Body of pancreas (tissue), 4 donors: Measurements from ENCODE around the gene FXN. TPM values are rescaled to one million over a fixed set of nuclear protein-coding genes. Genes with fewer than 3 reads are reported as not detected.

Experiments used
- ATAC-seq: fragments of 150-250 bp; one replicate; pipeline ENCODE4 v1.9.1; 2016
- DNase-seq, 4 donors: peaks; one replicate each; pipeline ENCODE4 v3.0.0-alpha.2; 2019
- H3K27ac ChIP-seq, 4 donors: fragments of 200-600 bp; sonication (generic); 1 replicate in 3 of 4; 2 replicates in 1 of 4; pipeline versions ENCODE4 v1.5.1 to v1.6.1; 2016 to 2019; ENCODE audit warnings: mild to moderate bottlenecking in 1 of 4, mixed read lengths in 1 of 4, moderate library complexity in 1 of 4
- H3K27me3 ChIP-seq, 2 donors: fragments of 200-600 bp; sonication (generic); one replicate each; pipeline ENCODE4 v1.6.0; 2016; ENCODE audit warnings: mild to moderate bottlenecking in 1 of 2
- H3K36me3 ChIP-seq, 2 donors: fragments of 200-600 bp; sonication (generic); replicated peaks in 1 of 2; 2 replicates each; pipeline ENCODE4 v1.5.1; 2016; ENCODE audit warnings: low read depth in 2 of 2; ENCODE audit not compliant: insufficient read depth in 1 of 2
- H3K4me1 ChIP-seq: fragments of 200-600 bp; sonication (generic); one replicate; pipeline ENCODE4 v1.6.0; 2016
- H3K4me3 ChIP-seq, 2 donors: fragments of 200-600 bp; sonication (generic); 1 replicate in 1 of 2; 2 replicates in 1 of 2; pipeline ENCODE4 v1.5.1; 2016 to 2019
- H3K9me3 ChIP-seq, 3 donors: fragments of 200-600 bp; sonication (generic); 1 replicate in 2 of 3; 2 replicates in 1 of 3; pipeline ENCODE4 v1.5.1; 2016
- CTCF ChIP-seq, 7 experiments: fragments of 450-650 bp in 4 of 7; fragments of 200-600 bp in 3 of 7; sonication (generic) in 3 of 7; IDR thresholded peaks; one replicate each; pipeline ENCODE4 v1.5.1; 2016 to 2019; ENCODE audit warnings: antibody characterized with exemption in 7 of 7
- POLR2A ChIP-seq, 3 donors: fragments of 450-650 bp; IDR thresholded peaks; one replicate each; pipeline ENCODE4 v1.6.1; 2016; ENCODE audit warnings: antibody characterized with exemption in 3 of 3, mild to moderate bottlenecking in 2 of 3
- WGBS, 2 donors: methylation state at CpG; one replicate each; pipeline ENCODE4 v1.1.5; 2017; 5-methylcytosine and 5-hydroxymethylcytosine counted together
- intact Hi-C: fragments of 100-400 bp; cut with DNase I; formaldehyde crosslinking; loops from one replicate; pipeline ENCODE4 v1.15.1; 2023
- total RNA-seq, 2 donors: library from RNA; depleted of rRNA; stranded (reverse); fragments of >200 nt; gene quantifications; one replicate each; pipeline ENCODE4 v1.1.0, GENCODE V29; 2016

FXN gene
- total RNA-seq, 2 donors from 2014 or later = 3.1 to 6.9 TPM

DNA sequence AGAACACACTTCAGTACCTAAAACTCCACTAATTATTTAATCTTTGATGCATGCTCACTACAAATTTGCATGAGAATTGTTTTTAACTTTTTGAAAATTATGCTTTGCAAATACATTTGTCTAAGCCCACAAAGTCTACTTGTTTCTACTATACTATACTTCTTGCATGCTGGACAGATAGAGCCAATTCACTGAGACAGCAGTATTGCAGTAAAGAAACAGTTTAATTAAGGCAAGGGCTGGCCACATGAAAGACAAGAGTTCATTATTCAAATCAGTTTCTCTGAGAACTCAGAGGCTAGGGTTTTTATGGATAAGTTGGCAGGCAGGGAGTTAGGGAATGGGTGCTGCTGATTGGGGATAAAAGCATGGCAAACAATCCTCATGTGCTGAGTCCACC is 6.0 kb upstream of the FXN start:
- intact Hi-C loops = loop anchor here (5.0 kb wide), 1 partner anchor 447 kb away; no protein-coding TSS in a partner anchor
- DNase-seq (no peak), ATAC-seq (no peak)
- no peak overlapping the region for H3K4me3 ChIP-seq
- no peak overlapping the region for H3K27ac ChIP-seq
- H3K27me3 ChIP-seq = no peaks in the 10 kb centered on the region
- H3K36me3 ChIP-seq = no peaks in the 10 kb centered on the region
- no peaks in the 10 kb centered on the region for H3K9me3 ChIP-seq
- no peak for TF ChIP-seq POLR2A (IDR thresholded peaks at IDR 0.05)
- no peak for TF ChIP-seq CTCF (IDR thresholded peaks at IDR 0.05)
- H3K4me1 ChIP-seq = peaks cover 7% of the 10 kb centered on the region

GRCh38 chr9:69030851-69031645 is 4.5 kb upstream of the FXN start:
- no peak overlapping the region for H3K4me3 ChIP-seq
- ATAC-seq = no peak
- no peak overlapping the region for H3K27ac ChIP-seq
- 59 to 71% methylated on average over 1 of the region's 1 CpG for WGBS, 2 donors
- H3K27me3 ChIP-seq = no peaks in the 10 kb centered on the region
- intact Hi-C loops = no loop called here
- no peaks in the 10 kb centered on the region for H3K9me3 ChIP-seq
- DNase-seq = no peak
- TF ChIP-seq POLR2A (IDR thresholded peaks at IDR 0.05) (no peak), CTCF (IDR thresholded peaks at IDR 0.05) (no peak)
- H3K4me1 ChIP-seq = peaks cover 11% of the 10 kb centered on the region
- no peaks in the 10 kb centered on the region for H3K36me3 ChIP-seq

DNA sequence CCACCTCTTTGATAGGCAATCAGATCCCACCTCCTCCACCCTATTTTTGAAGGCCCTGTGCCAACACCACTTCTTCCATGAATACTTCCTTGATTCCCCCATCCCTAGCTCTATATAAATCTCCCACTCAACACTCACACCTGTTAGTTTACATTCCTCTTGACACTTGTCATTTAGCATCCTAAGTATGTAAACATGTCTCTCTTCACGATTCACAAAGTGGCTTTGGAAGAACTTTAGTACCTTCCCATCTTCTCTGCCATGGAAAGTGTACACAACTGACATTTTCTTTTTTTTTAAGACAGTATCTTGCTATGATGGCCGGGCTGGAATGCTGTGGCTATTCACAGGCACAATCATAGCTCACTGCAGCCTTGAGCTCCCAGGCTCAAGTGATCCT is 1.5 kb upstream of the FXN start:
- TF ChIP-seq POLR2A (IDR thresholded peaks at IDR 0.05) (no peak), CTCF (IDR thresholded peaks at IDR 0.05) (no peak)
- Histone ChIP-seq H3K9me3 (no peaks in the 10 kb centered on the region), H3K4me1 (peaks cover 11% of the 10 kb centered on the region), H3K4me3 (no peak overlapping the region), H3K36me3 (no peaks in the 10 kb centered on the region), H3K27ac (no peak overlapping the region), H3K27me3 (no peaks in the 10 kb centered on the region)
- 39 to 49% methylated on average over 2 of the region's 2 CpGs for WGBS, 2 donors
- DNase-seq (no peak), ATAC-seq (no peak)
- intact Hi-C loops = no loop called here

DNA sequence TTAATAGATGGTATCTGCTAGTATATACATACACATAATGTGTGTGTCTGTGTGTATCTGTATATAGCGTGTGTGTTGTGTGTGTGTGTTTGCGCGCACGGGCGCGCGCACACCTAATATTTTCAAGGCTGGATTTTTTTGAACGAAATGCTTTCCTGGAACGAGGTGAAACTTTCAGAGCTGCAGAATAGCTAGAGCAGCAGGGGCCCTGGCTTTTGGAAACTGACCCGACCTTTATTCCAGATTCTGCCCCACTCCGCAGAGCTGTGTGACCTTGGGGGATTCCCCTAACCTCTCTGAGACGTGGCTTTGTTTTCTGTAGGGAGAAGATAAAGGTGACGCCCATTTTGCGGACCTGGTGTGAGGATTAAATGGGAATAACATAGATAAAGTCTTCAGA is 757 bp downstream of the FXN start:
- Histone ChIP-seq H3K4me1 (peaks cover 11% of the 10 kb centered on the region), H3K27ac (peak overlapping the region; percentile 75 to 91 (median 88)), H3K4me3 (peak overlapping the region; percentile 19 to 26), H3K9me3 (no peaks in the 10 kb centered on the region), H3K27me3 (no peaks in the 10 kb centered on the region), H3K36me3 (no peaks in the 10 kb centered on the region)
- TF ChIP-seq POLR2A (IDR thresholded peaks at IDR 0.05) (no peak), CTCF (IDR thresholded peaks at IDR 0.05) (peak in 1 of 7 experiments; percentile 3)
- ATAC-seq (peak; percentile 26), DNase-seq (peak; percentile 27 to 36 (median 30))
- 1 to 2% methylated on average over 13 to 14 of the region's 14 CpGs for WGBS, 2 donors
- intact Hi-C loops = no loop called here

DNA sequence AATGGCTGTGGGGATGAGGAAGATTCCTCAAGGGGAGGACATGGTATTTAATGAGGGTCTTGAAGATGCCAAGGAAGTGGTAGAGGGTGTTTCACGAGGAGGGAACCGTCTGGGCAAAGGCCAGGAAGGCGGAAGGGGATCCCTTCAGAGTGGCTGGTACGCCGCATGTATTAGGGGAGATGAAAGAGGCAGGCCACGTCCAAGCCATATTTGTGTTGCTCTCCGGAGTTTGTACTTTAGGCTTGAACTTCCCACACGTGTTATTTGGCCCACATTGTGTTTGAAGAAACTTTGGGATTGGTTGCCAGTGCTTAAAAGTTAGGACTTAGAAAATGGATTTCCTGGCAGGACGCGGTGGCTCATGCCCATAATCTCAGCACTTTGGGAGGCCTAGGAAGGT is 1.2 kb downstream of the FXN start:
- DNase-seq = no peak
- no peak overlapping the region for H3K4me3 ChIP-seq
- H3K27ac ChIP-seq = peak overlapping the region in 3 of 4 donors; percentile 87 to 91 (median 88)
- H3K36me3 ChIP-seq = no peaks in the 10 kb centered on the region
- TF ChIP-seq CTCF (IDR thresholded peaks at IDR 0.05) = no peak
- TF ChIP-seq POLR2A (IDR thresholded peaks at IDR 0.05) = no peak
- intact Hi-C loops = no loop called here
- no peaks in the 10 kb centered on the region for H3K9me3 ChIP-seq
- WGBS, 2 donors = 40 to 49% methylated on average over 10 of the region's 10 CpGs
- no peaks in the 10 kb centered on the region for H3K27me3 ChIP-seq
- no peak for ATAC-seq
- H3K4me1 ChIP-seq = peaks cover 11% of the 10 kb centered on the region
